DOHH2 (cell line): ENCODE measurements around the gene ZNF883.

Experiments used
- H3F3A ChIP-seq: fragments of 200-600 bp; sonication (generic), shearing (Covaris generic); 2 replicates; pipeline ENCODE4 v1.6.0; 2016; ENCODE audit warnings: antibody characterized with exemption, mild to moderate bottlenecking; ENCODE audit not compliant: control insufficient read depth, insufficient read depth
- H3K27ac ChIP-seq: fragments of 200-600 bp; sonication (generic); 2 replicates; pipeline ENCODE4 v1.5.1; 2014; ENCODE audit warnings: low read depth, mild to moderate bottlenecking, low read length, moderate library complexity
- H3K27me3 ChIP-seq: fragments of 200-600 bp; sonication (generic); 2 replicates; pipeline ENCODE4 v1.6.1; 2014; ENCODE audit warnings: mild to moderate bottlenecking, low read length, mixed read lengths; ENCODE audit not compliant: control insufficient read depth
- H3K36me3 ChIP-seq: fragments of 200-600 bp; sonication (generic); 2 replicates; pipeline ENCODE4 v1.6.1; 2014; ENCODE audit warnings: mild to moderate bottlenecking, low read length, moderate library complexity, mixed read lengths; ENCODE audit not compliant: control insufficient read depth
- H3K4me1 ChIP-seq: fragments of 200-600 bp; sonication (generic); 2 replicates; pipeline ENCODE4 v1.6.1; 2014; ENCODE audit warnings: mild to moderate bottlenecking, low read length, mixed read lengths; ENCODE audit not compliant: control insufficient read depth
- H3K4me2 ChIP-seq: fragments of 200-600 bp; sonication (generic); 2 replicates; pipeline ENCODE4 v1.6.0; 2014; ENCODE audit warnings: mild to moderate bottlenecking, low read length, moderate library complexity
- H3K4me3 ChIP-seq: fragments of 200-600 bp; sonication (generic); 2 replicates; pipeline ENCODE4 v1.5.1; 2014; ENCODE audit warnings: mild to moderate bottlenecking, low read length, mixed read lengths
- H3K79me2 ChIP-seq: fragments of 200-600 bp; sonication (generic); 2 replicates; pipeline ENCODE4 v1.6.1; 2014; ENCODE audit warnings: mild to moderate bottlenecking, low read length, mixed read lengths; ENCODE audit not compliant: control insufficient read depth
- H3K9me2 ChIP-seq: fragments of 200-600 bp; sonication (generic); replicated peaks from 2 replicates; pipeline ENCODE4 v1.6.1; 2014; ENCODE audit warnings: mild to moderate bottlenecking, low read length, mixed read lengths; ENCODE audit not compliant: control insufficient read depth
- H3K9me3 ChIP-seq: fragments of 200-600 bp; sonication (generic); 2 replicates; pipeline ENCODE4 v1.6.1; 2014; ENCODE audit warnings: antibody characterized with exemption, low read length, mixed read lengths; ENCODE audit not compliant: control insufficient read depth, insufficient read depth
- H4K20me1 ChIP-seq: fragments of 200-600 bp; sonication (generic); 2 replicates; pipeline ENCODE4 v1.6.0; 2014; ENCODE audit warnings: low read depth, mild to moderate bottlenecking, antibody characterized with exemption, low read length, moderate library complexity; ENCODE audit not compliant: control insufficient read depth, insufficient read depth
- EZH2phosphoT487 ChIP-seq: fragments of 200-600 bp; sonication (generic); IDR thresholded peaks from 2 replicates; pipeline ENCODE4 v1.6.1; 2017; ENCODE audit warnings: borderline replicate concordance, mild to moderate bottlenecking, antibody characterized with exemption, low read length, moderate library complexity, mixed read lengths
- TF ChIP-seq, protein P1 (sequence below): fragments of 200-600 bp; sonication (generic); IDR thresholded peaks from one replicate; pipeline ENCODE4 v1.5.1; 2014; ENCODE audit warnings: antibody characterized with exemption, mild to moderate bottlenecking, low read depth, low read length; ENCODE audit not compliant: poor library complexity, severe bottlenecking

The ZNF883 gene

GRCh38 chr9:112955550-112955949 lies 56.4 kb downstream of the ZNF883 start:
- Histone ChIP-seq H3K9me3 (no peaks in the 10 kb centered on the region), H3K4me3 (no peak overlapping the region), H3F3A (no peaks in the 10 kb centered on the region), H3K27me3 (peaks cover 17% of the 10 kb centered on the region), H3K9me2 (no peaks in the 10 kb centered on the region), H4K20me1 (no peaks in the 10 kb centered on the region), H3K4me1 (no peaks in the 10 kb centered on the region), H3K4me2 (no peak overlapping the region), H3K36me3 (no peaks in the 10 kb centered on the region), H3K79me2 (no peaks in the 10 kb centered on the region), H3K27ac (no peak overlapping the region)
- TF ChIP-seq, protein P1, sequence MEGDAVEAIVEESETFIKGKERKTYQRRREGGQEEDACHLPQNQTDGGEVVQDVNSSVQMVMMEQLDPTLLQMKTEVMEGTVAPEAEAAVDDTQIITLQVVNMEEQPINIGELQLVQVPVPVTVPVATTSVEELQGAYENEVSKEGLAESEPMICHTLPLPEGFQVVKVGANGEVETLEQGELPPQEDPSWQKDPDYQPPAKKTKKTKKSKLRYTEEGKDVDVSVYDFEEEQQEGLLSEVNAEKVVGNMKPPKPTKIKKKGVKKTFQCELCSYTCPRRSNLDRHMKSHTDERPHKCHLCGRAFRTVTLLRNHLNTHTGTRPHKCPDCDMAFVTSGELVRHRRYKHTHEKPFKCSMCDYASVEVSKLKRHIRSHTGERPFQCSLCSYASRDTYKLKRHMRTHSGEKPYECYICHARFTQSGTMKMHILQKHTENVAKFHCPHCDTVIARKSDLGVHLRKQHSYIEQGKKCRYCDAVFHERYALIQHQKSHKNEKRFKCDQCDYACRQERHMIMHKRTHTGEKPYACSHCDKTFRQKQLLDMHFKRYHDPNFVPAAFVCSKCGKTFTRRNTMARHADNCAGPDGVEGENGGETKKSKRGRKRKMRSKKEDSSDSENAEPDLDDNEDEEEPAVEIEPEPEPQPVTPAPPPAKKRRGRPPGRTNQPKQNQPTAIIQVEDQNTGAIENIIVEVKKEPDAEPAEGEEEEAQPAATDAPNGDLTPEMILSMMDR = no peak
- no peak for TF ChIP-seq EZH2phosphoT487

- Histone ChIP-seq H3K36me3 (no peaks in the 10 kb centered on the region), H3K4me2 (no peak overlapping the region), H3K27me3 (no peaks in the 10 kb centered on the region), H4K20me1 (no peaks in the 10 kb centered on the region), H3F3A (no peaks in the 10 kb centered on the region), H3K79me2 (no peaks in the 10 kb centered on the region), H3K9me3 (peaks cover 11% of the 10 kb centered on the region; the same call in 1 of the 2 replicates), H3K4me3 (no peak overlapping the region), H3K4me1 (no peaks in the 10 kb centered on the region), H3K27ac (no peak overlapping the region), H3K9me2 (no peaks in the 10 kb centered on the region)
- TF ChIP-seq EZH2phosphoT487 = no peak
- TF ChIP-seq, protein P1 = peak; percentile 55
Observed at GRCh38 chr9:112945620-112946208, 66.3 kb downstream of the ZNF883 start.

GRCh38 chr9:112939418-112939817 lies 72.6 kb downstream of the ZNF883 start:
- no peaks in the 10 kb centered on the region for H3F3A ChIP-seq
- TF ChIP-seq EZH2phosphoT487 = no peak
- TF ChIP-seq, protein P1 = no peak
- no peaks in the 10 kb centered on the region for H3K27me3 ChIP-seq
- H4K20me1 ChIP-seq = no peaks in the 10 kb centered on the region
- H3K9me3 ChIP-seq = no peaks in the 10 kb centered on the region
- no peaks in the 10 kb centered on the region for H3K9me2 ChIP-seq
- H3K4me2 ChIP-seq = no peak overlapping the region
- H3K4me1 ChIP-seq = no peaks in the 10 kb centered on the region
- no peak overlapping the region for H3K4me3 ChIP-seq
- no peaks in the 10 kb centered on the region for H3K36me3 ChIP-seq
- no peaks in the 10 kb centered on the region for H3K79me2 ChIP-seq
- H3K27ac ChIP-seq = no peak overlapping the region
